ENCODE measurements around the gene TRIM71. TPM values are rescaled to one million over a fixed set of nuclear protein-coding genes. Genes with fewer than 3 reads are reported as not detected.

TRIM71 gene
- total and polyA plus RNA-seq, 3 experiments from 2014 or later, result 0.02 to 0.07 TPM; not detected in 1

GRCh38 chr3:32903953-32904352 is 86.2 kb downstream of the TRIM71 start:
- H3K4me3 ChIP-seq (ENCODE audit: low read length), result no peak overlapping the region
- no peaks in the 10 kb centered on the region for H3K27me3 ChIP-seq (ENCODE audit: insufficient read depth, low read length, poor library complexity, severe bottlenecking)
- DNase-seq, result no peak
- Mint-ChIP-seq H3K27me3 (peaks cover 0 to 22% of the 10 kb centered on the region in 2 donors), H3K4me1 (peaks cover 2 to 7% (median 5%) of the 10 kb centered on the region in 3 donors), H3K36me3 (no peaks in the 10 kb centered on the region), H3K4me3 (peak overlapping the region in 2 of 7 donors; percentile 19 to 35), H3K9me3 (no peaks in the 10 kb centered on the region), H3K27ac (no peak overlapping the region)
- ChIA-PET CTCF (no interaction called here), POLR2A (no interaction called here)
- no peak overlapping the region for H3K27ac ChIP-seq (ENCODE audit: low read depth, low read length)
- H3K9me3 ChIP-seq (ENCODE audit: low read length), result no peaks in the 10 kb centered on the region
- H3K4me1 ChIP-seq (ENCODE audit: insufficient read depth, low read length), result no peaks in the 10 kb centered on the region
- H3K36me3 ChIP-seq (ENCODE audit: insufficient read depth, low read length), result no peaks in the 10 kb centered on the region

GRCh38 chr3:32909999-32910398 is 92.2 kb downstream of the TRIM71 start:
- Histone ChIP-seq H3K27ac (ENCODE audit: low read depth, low read length) (no peak overlapping the region), H3K4me3 (ENCODE audit: low read length) (no peak overlapping the region), H3K36me3 (ENCODE audit: insufficient read depth, low read length) (no peaks in the 10 kb centered on the region), H3K27me3 (ENCODE audit: insufficient read depth, low read length, poor library complexity, severe bottlenecking) (no peaks in the 10 kb centered on the region), H3K4me1 (ENCODE audit: insufficient read depth, low read length) (peaks cover 3% of the 10 kb centered on the region), H3K9me3 (ENCODE audit: low read length) (no peaks in the 10 kb centered on the region)
- ChIA-PET POLR2A (no interaction called here), CTCF (no interaction called here)
- H3K4me3 Mint-ChIP-seq, result no peak overlapping the region
- no peak for DNase-seq
- peaks cover 4 to 8% (median 7%) of the 10 kb centered on the region in 3 donors for H3K4me1 Mint-ChIP-seq
- H3K27me3 Mint-ChIP-seq, result no peaks in the 10 kb centered on the region
- H3K9me3 Mint-ChIP-seq, result no peaks in the 10 kb centered on the region
- H3K27ac Mint-ChIP-seq, result no peak overlapping the region
- H3K36me3 Mint-ChIP-seq, result peaks cover 0 to 4% (median 1%) of the 10 kb centered on the region in 3 donors

GRCh38 chr3:32910954-32911353 is 93.2 kb downstream of the TRIM71 start:
- CTCF ChIA-PET, result no interaction called here
- H3K36me3 ChIP-seq (ENCODE audit: insufficient read depth, low read length), result no peaks in the 10 kb centered on the region
- H3K4me3 Mint-ChIP-seq, result no peak overlapping the region

DNA sequence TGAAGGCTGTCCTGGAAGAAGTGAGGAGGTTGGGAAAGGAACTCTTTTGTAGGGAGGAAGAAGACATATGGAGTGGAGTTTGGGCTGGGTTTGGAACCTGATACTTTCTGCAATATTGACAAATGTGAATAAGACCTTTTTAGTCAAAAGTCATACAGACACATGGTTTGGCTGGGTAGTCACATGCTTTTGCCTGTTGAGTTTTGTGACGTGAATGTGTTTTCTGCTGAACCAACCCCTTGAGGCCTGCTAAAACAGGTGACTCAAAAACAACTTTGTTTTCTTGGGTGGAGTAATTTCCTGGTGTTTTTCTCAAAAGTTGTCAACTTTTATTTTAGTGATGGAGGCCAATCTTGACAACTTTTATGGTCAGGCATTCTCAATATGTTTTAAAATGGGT is 94.2 kb downstream of the TRIM71 start:
- H3K27me3 ChIP-seq (ENCODE audit: insufficient read depth, low read length, poor library complexity, severe bottlenecking), result no peaks in the 10 kb centered on the region
- CTCF ChIA-PET, result no interaction called here
- no peak for DNase-seq
- Mint-ChIP-seq H3K36me3 (peaks cover 0 to 4% (median 1%) of the 10 kb centered on the region in 3 donors), H3K27me3 (no peaks in the 10 kb centered on the region), H3K4me3 (no peak overlapping the region), H3K9me3 (peaks cover 0 to 5% (median 4%) of the 10 kb centered on the region in 5 donors), H3K4me1 (peaks cover 4 to 8% (median 7%) of the 10 kb centered on the region in 3 donors), H3K27ac (peak overlapping the region in 4 of 8 donors; percentile 30 to 59 (median 36))
- no peak overlapping the region for H3K4me3 ChIP-seq (ENCODE audit: low read length)
- POLR2A ChIA-PET, result no interaction called here
- no peak overlapping the region for H3K27ac ChIP-seq (ENCODE audit: low read depth, low read length)
- peaks cover 3% of the 10 kb centered on the region for H3K4me1 ChIP-seq (ENCODE audit: insufficient read depth, low read length)
- no peaks in the 10 kb centered on the region for H3K36me3 ChIP-seq (ENCODE audit: insufficient read depth, low read length)
- no peaks in the 10 kb centered on the region for H3K9me3 ChIP-seq (ENCODE audit: low read length)

More at GRCh38 chr3:32910954-32911353, 93.2 kb downstream of the TRIM71 start:
- Histone ChIP-seq H3K27ac (ENCODE audit: low read depth, low read length) (no peak overlapping the region), H3K4me1 (ENCODE audit: insufficient read depth, low read length) (peaks cover 3% of the 10 kb centered on the region), H3K4me3 (ENCODE audit: low read length) (no peak overlapping the region), H3K27me3 (ENCODE audit: insufficient read depth, low read length, poor library complexity, severe bottlenecking) (no peaks in the 10 kb centered on the region), H3K9me3 (ENCODE audit: low read length) (no peaks in the 10 kb centered on the region)
- H3K27me3 Mint-ChIP-seq, result no peaks in the 10 kb centered on the region
- H3K36me3 Mint-ChIP-seq, result peaks cover 0 to 4% (median 1%) of the 10 kb centered on the region in 3 donors
- H3K4me1 Mint-ChIP-seq, result peaks cover 4 to 8% (median 7%) of the 10 kb centered on the region in 3 donors
- no peak overlapping the region for H3K27ac Mint-ChIP-seq
- no peaks in the 10 kb centered on the region for H3K9me3 Mint-ChIP-seq
- POLR2A ChIA-PET, result no interaction called here
- no peak for DNase-seq

DNA sequence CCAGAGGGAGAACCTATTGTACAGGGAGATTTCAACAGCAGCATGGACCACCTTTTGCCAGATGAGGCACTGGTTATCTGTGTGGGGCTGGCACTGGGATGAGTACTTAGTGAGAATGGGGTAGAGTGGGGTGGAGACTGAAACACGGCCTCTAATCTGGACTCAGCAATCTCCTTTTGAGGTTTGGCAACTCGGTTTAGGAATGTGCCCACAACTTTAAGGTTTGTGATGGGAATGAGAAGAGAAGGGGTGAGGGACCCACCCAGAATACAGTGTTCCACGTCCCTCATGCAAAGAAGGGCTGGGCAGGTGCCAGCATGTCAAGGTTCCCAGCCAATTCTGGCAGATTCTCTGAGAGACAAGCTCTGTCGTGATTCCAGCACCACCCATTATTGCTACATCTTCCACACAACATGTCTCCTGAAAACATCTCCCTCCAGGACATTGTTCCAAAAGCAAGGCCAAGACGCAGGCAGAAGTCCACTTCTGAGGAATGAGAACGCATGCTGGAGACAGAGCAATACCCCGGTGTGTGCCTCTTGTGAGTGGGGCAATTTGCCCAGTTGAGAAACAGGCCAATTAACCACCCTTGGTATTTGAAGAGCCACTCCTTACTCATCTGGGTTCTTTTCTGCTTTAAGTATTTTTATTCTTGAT is 96.1 kb downstream of the TRIM71 start:
- H3K27ac ChIP-seq (ENCODE audit: low read depth, low read length), result no peak overlapping the region
- no peak for DNase-seq
- peaks cover 4 to 8% (median 7%) of the 10 kb centered on the region in 3 donors for H3K4me1 Mint-ChIP-seq
- peak overlapping the region in 2 of 8 donors; percentile 1 to 29 for H3K27ac Mint-ChIP-seq
- CTCF ChIA-PET, result no interaction called here
- H3K36me3 Mint-ChIP-seq, result peaks cover 0 to 4% (median 1%) of the 10 kb centered on the region in 3 donors
- H3K9me3 Mint-ChIP-seq, result peaks cover 3 to 9% (median 5%) of the 10 kb centered on the region in 5 donors
- H3K27me3 Mint-ChIP-seq, result no peaks in the 10 kb centered on the region
- H3K36me3 ChIP-seq (ENCODE audit: insufficient read depth, low read length), result no peaks in the 10 kb centered on the region
- no peaks in the 10 kb centered on the region for H3K9me3 ChIP-seq (ENCODE audit: low read length)
- H3K4me3 Mint-ChIP-seq, result peak overlapping the region in 1 of 7 donors; percentile 32
- H3K27me3 ChIP-seq (ENCODE audit: insufficient read depth, low read length, poor library complexity, severe bottlenecking), result no peaks in the 10 kb centered on the region
- H3K4me1 ChIP-seq (ENCODE audit: insufficient read depth, low read length), result peaks cover 3% of the 10 kb centered on the region
- POLR2A ChIA-PET, result no interaction called here
- H3K4me3 ChIP-seq (ENCODE audit: low read length), result no peak overlapping the region

DNA sequence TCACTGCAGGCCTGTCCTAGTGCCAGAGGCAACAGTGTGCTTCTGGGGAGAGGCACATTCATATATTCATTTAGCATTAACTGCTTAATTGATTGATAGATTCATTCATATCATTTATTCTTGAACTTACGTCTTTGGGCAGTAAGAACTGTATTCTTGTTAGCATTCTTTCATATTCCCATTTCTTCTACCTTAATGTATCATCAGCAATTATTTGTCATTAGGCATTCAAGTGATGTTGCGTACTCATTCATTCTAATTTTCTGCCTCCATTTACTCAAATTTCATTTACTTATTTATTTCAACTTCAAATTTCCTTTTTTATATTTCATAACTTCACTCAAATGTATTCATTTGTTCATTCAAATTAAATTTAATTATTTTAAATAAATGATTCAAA is 102.1 kb downstream of the TRIM71 start:
- ChIA-PET POLR2A (no interaction called here), CTCF (no interaction called here)
- Mint-ChIP-seq H3K4me3 (no peak overlapping the region), H3K27me3 (peaks cover 2 to 4% of the 10 kb centered on the region in 2 donors), H3K27ac (no peak overlapping the region), H3K36me3 (no peaks in the 10 kb centered on the region), H3K4me1 (no peaks in the 10 kb centered on the region), H3K9me3 (peaks cover 3 to 9% (median 5%) of the 10 kb centered on the region in 5 donors)
- Histone ChIP-seq H3K36me3 (ENCODE audit: insufficient read depth, low read length) (no peaks in the 10 kb centered on the region), H3K9me3 (ENCODE audit: low read length) (no peaks in the 10 kb centered on the region), H3K4me3 (ENCODE audit: low read length) (no peak overlapping the region), H3K27ac (ENCODE audit: low read depth, low read length) (no peak overlapping the region), H3K27me3 (ENCODE audit: insufficient read depth, low read length, poor library complexity, severe bottlenecking) (no peaks in the 10 kb centered on the region), H3K4me1 (ENCODE audit: insufficient read depth, low read length) (no peaks in the 10 kb centered on the region)
- DNase-seq, result no peak

DNA sequence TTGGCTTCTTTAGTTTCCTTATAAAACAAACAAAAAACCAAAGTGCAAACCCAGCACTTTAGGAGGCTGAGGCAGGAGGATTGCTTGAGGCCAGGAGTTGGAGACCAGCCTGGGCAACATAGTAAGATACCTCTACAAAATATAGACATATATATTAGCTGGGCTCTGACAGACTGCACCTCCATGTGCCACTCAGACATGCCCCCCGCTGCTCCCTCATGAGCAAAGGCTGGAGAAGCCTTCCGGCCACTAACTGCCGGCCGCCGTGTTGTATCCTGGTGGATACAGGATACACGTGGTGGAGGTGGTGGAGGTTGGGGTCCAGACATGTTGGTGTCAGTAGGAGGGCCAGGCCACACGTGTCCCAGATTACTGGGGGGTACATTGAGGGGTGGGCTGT is 104.3 kb downstream of the TRIM71 start:
- Mint-ChIP-seq H3K9me3 (peaks cover 0 to 4% (median 2%) of the 10 kb centered on the region in 5 donors), H3K27ac (no peak overlapping the region), H3K4me3 (no peak overlapping the region), H3K36me3 (no peaks in the 10 kb centered on the region), H3K4me1 (no peaks in the 10 kb centered on the region), H3K27me3 (peaks cover 4 to 5% of the 10 kb centered on the region in 2 donors)
- H3K9me3 ChIP-seq (ENCODE audit: low read length), result no peaks in the 10 kb centered on the region
- H3K4me3 ChIP-seq (ENCODE audit: low read length), result no peak overlapping the region
- ChIA-PET CTCF (no interaction called here), POLR2A (no interaction called here)
- H3K27me3 ChIP-seq (ENCODE audit: insufficient read depth, low read length, poor library complexity, severe bottlenecking), result no peaks in the 10 kb centered on the region
- no peaks in the 10 kb centered on the region for H3K4me1 ChIP-seq (ENCODE audit: insufficient read depth, low read length)
- no peak overlapping the region for H3K27ac ChIP-seq (ENCODE audit: low read depth, low read length)
- no peak for DNase-seq
- no peaks in the 10 kb centered on the region for H3K36me3 ChIP-seq (ENCODE audit: insufficient read depth, low read length)

GRCh38 chr3:32930161-32930560 is 112.4 kb downstream of the TRIM71 start:
- peaks cover 0 to 13% (median 0%) of the 10 kb centered on the region in 3 donors for H3K36me3 Mint-ChIP-seq
- ChIA-PET POLR2A (no interaction called here), CTCF (no interaction called here)
- peaks cover 9 to 26% of the 10 kb centered on the region in 2 donors for H3K27me3 Mint-ChIP-seq
- peaks cover 0 to 7% (median 0%) of the 10 kb centered on the region in 5 donors for H3K9me3 Mint-ChIP-seq
- no peaks in the 10 kb centered on the region for H3K9me3 ChIP-seq (ENCODE audit: low read length)
- H3K4me1 Mint-ChIP-seq, result no peaks in the 10 kb centered on the region
- H3K4me1 ChIP-seq (ENCODE audit: insufficient read depth, low read length), result no peaks in the 10 kb centered on the region
- no peak overlapping the region for H3K27ac Mint-ChIP-seq
- no peak overlapping the region for H3K4me3 ChIP-seq (ENCODE audit: low read length)
- no peaks in the 10 kb centered on the region for H3K36me3 ChIP-seq (ENCODE audit: insufficient read depth, low read length)
- no peak for DNase-seq
- H3K27ac ChIP-seq (ENCODE audit: low read depth, low read length), result no peak overlapping the region
- H3K27me3 ChIP-seq (ENCODE audit: insufficient read depth, low read length, poor library complexity, severe bottlenecking), result no peaks in the 10 kb centered on the region
- H3K4me3 Mint-ChIP-seq, result no peak overlapping the region
